HG02970 (cell line): ENCODE results near the gene PHACTR2.
"Not testable (repeated sequence)": the region's sequence is repeated elsewhere in the genome, so short reads cannot be mapped to it uniquely, and the experiment has no call there.

Experiments
- ATAC-seq: cut with Tn5 transposase; IDR thresholded peaks from one replicate; pipeline ENCODE4 v1.9.1; 2021; ENCODE audit warnings: mild to moderate bottlenecking, moderate library complexity, moderate number of reproducible peaks; ENCODE audit not compliant: unreplicated experiment, low FRiP score

Gene PHACTR2

GRCh38 chr6:143844006-143844405 lies 166.2 kb downstream of the PHACTR2 start:
- no peak for ATAC-seq

- ATAC-seq: no peak
These were observed 167.3 kb downstream of the PHACTR2 start for GRCh38 chr6:143845033-143845432.

- not testable (repeated sequence) for ATAC-seq
These were observed 173.9 kb downstream of the PHACTR2 start for GRCh38 chr6:143851706-143852105.

- ATAC-seq: not testable (repeated sequence)
These were observed 177.3 kb downstream of the PHACTR2 start for GRCh38 chr6:143855057-143855456.

- ATAC-seq: not testable (repeated sequence)
These were observed 179.0 kb downstream of the PHACTR2 start for GRCh38 chr6:143856762-143857161.

- ATAC-seq: no peak
These were observed 179.9 kb downstream of the PHACTR2 start for GRCh38 chr6:143857651-143858050.

GRCh38 chr6:143859891-143860660 lies 182.3 kb downstream of the PHACTR2 start:
- no peak for ATAC-seq

- ATAC-seq: no peak
These were observed 186.0 kb downstream of the PHACTR2 start for GRCh38 chr6:143863771-143864170.

GRCh38 chr6:143864234-143864633 lies 186.5 kb downstream of the PHACTR2 start, which contains the start of gene ZC2HC1B:
ZC2HC1B (plus strand) TSS chr6:143864474; CDS start chr6:143864540, 66 bp downstream.
- no peak for ATAC-seq

GRCh38 chr6:143867236-143867635 lies 189.5 kb downstream of the PHACTR2 start:
- no peak for ATAC-seq

GRCh38 chr6:143868808-143869207 lies 191.0 kb downstream of the PHACTR2 start:
- ATAC-seq: not testable (repeated sequence)

GRCh38 chr6:143871202-143871730 lies 193.5 kb downstream of the PHACTR2 start:
- not testable (repeated sequence) for ATAC-seq

GRCh38 chr6:143872201-143872600 lies 194.4 kb downstream of the PHACTR2 start:
- ATAC-seq: no peak

GRCh38 chr6:143873600-143873999 lies 195.8 kb downstream of the PHACTR2 start:
- not testable (repeated sequence) for ATAC-seq

GRCh38 chr6:143874503-143874902 lies 196.7 kb downstream of the PHACTR2 start:
- ATAC-seq: not testable (repeated sequence)

- no peak for ATAC-seq
These were observed 200.0 kb downstream of the PHACTR2 start for GRCh38 chr6:143877584-143878271.

GRCh38 chr6:143878272-143878760 lies 200.6 kb downstream of the PHACTR2 start:
- no peak for ATAC-seq

GRCh38 chr6:143880412-143880811 lies 202.6 kb downstream of the PHACTR2 start:
- no peak for ATAC-seq
